Progenitor cell of endocrine pancreas (in vitro differentiated cells): ENCODE results near the gene TMPRSS6. TPM values are rescaled to one million over a fixed set of nuclear protein-coding genes. Genes with fewer than 3 reads are reported as not detected.

Source experiments
- DNase-seq: peaks from one replicate; pipeline ENCODE4 v3.0.0; 2021; ENCODE audit warnings: low spot score; ENCODE audit not compliant: unreplicated experiment
- H3K27ac Mint-ChIP-seq: 2 replicates; pipeline ENCODE4 v1.8.0; 2021; ENCODE audit warnings: mild to moderate bottlenecking, moderate library complexity, mixed read lengths
- H3K27me3 Mint-ChIP-seq: 2 replicates; pipeline ENCODE4 v1.8.0; 2021; ENCODE audit warnings: mixed read lengths
- H3K36me3 Mint-ChIP-seq: 2 replicates; pipeline ENCODE4 v1.8.0; 2022; ENCODE audit warnings: mixed read lengths; ENCODE audit not compliant: insufficient read depth
- H3K4me1 Mint-ChIP-seq: 2 replicates; pipeline ENCODE4 v1.8.0; 2021; ENCODE audit warnings: low read depth, mixed read lengths
- H3K4me3 Mint-ChIP-seq: 2 replicates; pipeline ENCODE4 v1.8.0; 2021; ENCODE audit warnings: low read depth, mild to moderate bottlenecking, moderate library complexity, mixed read lengths
- H3K9me3 Mint-ChIP-seq: 2 replicates; pipeline ENCODE4 v1.8.0; 2021; ENCODE audit warnings: low read depth, mixed read lengths
- total RNA-seq: library from RNA; stranded (reverse); gene quantifications from 2 replicates; pipeline ENCODE4 v1.2.1, GENCODE V29; 2021
- TF ChIP-seq, protein P1 (sequence below): fragments of 200-600 bp; sonication (generic); IDR thresholded peaks from one replicate; pipeline ENCODE4 v1.5.0; 2021; ENCODE audit warnings: antibody characterized with exemption, mild to moderate bottlenecking; ENCODE audit not compliant: unreplicated experiment

Gene TMPRSS6
- total RNA-seq, 1 donor from 2014 or later, result 12.6 TPM

DNA sequence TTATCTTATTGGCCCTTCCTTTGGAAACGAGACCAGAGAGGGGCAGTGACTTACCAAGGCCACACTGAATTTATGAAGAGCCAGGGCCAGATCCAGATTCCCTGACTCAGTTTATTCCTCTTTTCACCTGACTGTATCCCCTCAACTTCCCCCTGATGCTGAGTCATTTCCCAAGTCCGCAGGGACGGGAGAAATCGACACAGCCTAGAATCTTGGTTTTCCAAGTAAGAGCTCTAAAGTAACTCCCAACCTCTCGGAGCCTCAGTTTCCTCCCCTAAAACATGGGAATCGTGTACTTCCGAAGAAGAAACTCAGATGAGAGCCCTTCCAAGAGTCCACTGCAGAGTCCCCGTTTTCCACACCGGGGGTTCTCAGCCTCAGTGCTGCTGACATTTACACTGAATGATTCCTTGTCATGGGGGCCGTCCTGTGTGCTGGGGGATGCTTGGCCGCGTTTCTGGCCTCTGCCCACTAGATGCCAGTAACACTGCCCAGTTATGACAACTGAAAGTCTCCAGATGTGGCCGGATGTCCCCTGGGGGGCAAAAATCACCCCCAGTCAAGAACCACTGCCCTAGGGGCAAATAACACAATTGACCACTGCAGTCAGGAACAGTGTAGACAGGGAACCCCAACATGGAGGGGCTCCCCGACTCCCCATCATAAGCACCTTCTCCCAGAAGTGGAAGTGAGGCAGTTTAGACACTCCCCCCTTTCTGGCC lies 78.8 kb downstream of the TMPRSS6 start:
- Mint-ChIP-seq H3K4me3 (no peak overlapping the region), H3K27ac (peak overlapping the region; percentile 49), H3K4me1 (peaks cover 41% of the 10 kb centered on the region), H3K36me3 (peaks cover 5% of the 10 kb centered on the region), H3K27me3 (no peaks in the 10 kb centered on the region), H3K9me3 (no peaks in the 10 kb centered on the region)
- DNase-seq, result no peak
- TF ChIP-seq, protein P1, sequence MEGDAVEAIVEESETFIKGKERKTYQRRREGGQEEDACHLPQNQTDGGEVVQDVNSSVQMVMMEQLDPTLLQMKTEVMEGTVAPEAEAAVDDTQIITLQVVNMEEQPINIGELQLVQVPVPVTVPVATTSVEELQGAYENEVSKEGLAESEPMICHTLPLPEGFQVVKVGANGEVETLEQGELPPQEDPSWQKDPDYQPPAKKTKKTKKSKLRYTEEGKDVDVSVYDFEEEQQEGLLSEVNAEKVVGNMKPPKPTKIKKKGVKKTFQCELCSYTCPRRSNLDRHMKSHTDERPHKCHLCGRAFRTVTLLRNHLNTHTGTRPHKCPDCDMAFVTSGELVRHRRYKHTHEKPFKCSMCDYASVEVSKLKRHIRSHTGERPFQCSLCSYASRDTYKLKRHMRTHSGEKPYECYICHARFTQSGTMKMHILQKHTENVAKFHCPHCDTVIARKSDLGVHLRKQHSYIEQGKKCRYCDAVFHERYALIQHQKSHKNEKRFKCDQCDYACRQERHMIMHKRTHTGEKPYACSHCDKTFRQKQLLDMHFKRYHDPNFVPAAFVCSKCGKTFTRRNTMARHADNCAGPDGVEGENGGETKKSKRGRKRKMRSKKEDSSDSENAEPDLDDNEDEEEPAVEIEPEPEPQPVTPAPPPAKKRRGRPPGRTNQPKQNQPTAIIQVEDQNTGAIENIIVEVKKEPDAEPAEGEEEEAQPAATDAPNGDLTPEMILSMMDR, result no peak

DNA sequence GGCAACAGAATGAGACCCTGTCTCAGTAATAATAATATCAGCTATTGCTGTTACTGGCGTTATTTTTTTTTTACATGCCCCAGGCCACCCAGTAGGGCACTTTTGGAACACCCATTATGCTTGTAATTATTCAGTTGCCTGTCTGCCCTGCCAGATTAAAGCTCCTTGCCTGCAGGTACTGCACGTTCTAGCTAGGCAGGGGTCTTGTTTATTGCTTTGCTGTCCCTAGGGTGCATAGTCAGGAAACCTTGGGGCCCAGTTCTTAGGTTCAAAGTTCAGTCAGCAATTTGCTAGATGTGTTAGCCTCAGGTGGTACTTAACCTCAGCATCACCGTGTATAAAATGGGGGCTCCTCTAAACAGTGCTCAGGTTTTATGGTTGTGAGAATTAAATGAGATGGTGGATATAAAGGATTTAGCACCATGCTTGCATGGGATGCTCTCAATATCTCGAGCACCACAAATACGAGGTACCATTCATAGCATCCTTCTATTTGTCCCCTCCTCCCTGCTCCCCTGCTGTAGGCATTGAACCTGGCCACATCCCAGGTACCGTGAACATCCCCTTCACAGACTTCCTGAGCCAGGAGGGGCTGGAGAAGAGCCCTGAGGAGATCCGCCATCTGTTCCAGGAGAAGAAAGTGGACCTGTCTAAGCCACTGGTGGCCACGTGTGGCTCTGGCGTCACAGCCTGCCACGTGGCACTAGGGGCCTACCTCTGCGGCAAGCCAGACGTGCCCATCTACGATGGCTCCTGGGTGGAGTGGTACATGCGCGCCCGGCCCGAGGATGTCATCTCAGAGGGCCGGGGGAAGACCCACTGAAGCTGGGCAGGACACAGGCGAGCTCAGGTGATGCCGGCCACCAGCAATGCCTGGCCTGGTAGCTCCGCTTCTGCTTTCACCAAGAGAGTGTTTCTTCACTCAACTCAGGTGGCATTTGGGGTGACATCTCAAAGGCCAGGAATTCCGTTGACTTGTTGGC lies 80.5 kb downstream of the TMPRSS6 start:
- Mint-ChIP-seq H3K36me3 (peaks cover 12% of the 10 kb centered on the region), H3K27me3 (no peaks in the 10 kb centered on the region), H3K27ac (no peak overlapping the region), H3K4me1 (peaks cover 28% of the 10 kb centered on the region), H3K9me3 (no peaks in the 10 kb centered on the region), H3K4me3 (no peak overlapping the region)
- no peak for DNase-seq
- TF ChIP-seq, protein P1, result no peak

DNA sequence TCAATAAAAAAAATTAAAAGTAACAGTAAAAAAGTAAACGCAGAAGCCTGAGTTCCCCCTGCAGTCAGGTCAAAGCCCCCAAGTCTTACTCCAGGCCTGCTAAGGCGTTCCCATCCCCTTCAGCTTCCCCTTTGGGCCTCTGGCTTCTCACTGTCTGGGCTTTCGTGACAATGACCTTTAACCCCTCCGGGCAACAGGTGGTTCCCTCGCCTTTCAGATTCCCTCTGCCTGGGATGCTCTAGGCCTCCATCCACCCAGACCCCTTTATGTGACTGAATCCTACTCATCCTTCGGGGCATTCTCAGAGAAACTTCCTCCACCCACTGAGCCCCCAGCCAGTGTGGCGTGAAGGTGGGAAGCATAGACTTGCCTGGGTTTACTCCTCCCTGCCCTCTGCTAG lies 82.0 kb downstream of the TMPRSS6 start:
- peaks cover 20% of the 10 kb centered on the region for H3K4me1 Mint-ChIP-seq
- no peaks in the 10 kb centered on the region for H3K27me3 Mint-ChIP-seq
- no peaks in the 10 kb centered on the region for H3K9me3 Mint-ChIP-seq
- H3K36me3 Mint-ChIP-seq, result peaks cover 16% of the 10 kb centered on the region
- TF ChIP-seq, protein P1, result no peak
- no peak overlapping the region for H3K4me3 Mint-ChIP-seq
- no peak overlapping the region for H3K27ac Mint-ChIP-seq
- DNase-seq, result no peak

DNA sequence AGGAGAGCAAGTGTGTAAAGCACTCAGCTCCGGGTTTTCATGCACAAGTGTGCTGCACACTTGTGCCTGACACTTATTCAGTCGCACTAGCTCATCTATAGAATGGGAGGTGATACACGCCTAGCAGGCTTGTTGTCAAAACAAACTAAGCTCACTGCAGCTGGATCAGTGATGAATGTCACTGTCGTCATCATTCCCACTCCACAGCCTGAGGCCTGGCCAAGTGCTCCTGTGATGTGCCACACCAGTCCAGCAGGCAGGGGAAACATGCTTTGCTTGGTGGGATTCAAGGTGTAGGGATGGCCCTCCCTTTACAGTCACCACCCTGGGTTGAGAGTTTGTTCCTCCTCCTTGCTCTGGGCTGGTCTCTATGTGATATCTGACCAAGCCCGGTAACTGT lies 83.2 kb downstream of the TMPRSS6 start:
- TF ChIP-seq, protein P1, result no peak
- no peak for DNase-seq
- peaks cover 17% of the 10 kb centered on the region for H3K36me3 Mint-ChIP-seq
- no peak overlapping the region for H3K27ac Mint-ChIP-seq
- H3K4me3 Mint-ChIP-seq, result no peak overlapping the region
- peaks cover 18% of the 10 kb centered on the region for H3K4me1 Mint-ChIP-seq
- H3K27me3 Mint-ChIP-seq, result no peaks in the 10 kb centered on the region
- no peaks in the 10 kb centered on the region for H3K9me3 Mint-ChIP-seq

DNA sequence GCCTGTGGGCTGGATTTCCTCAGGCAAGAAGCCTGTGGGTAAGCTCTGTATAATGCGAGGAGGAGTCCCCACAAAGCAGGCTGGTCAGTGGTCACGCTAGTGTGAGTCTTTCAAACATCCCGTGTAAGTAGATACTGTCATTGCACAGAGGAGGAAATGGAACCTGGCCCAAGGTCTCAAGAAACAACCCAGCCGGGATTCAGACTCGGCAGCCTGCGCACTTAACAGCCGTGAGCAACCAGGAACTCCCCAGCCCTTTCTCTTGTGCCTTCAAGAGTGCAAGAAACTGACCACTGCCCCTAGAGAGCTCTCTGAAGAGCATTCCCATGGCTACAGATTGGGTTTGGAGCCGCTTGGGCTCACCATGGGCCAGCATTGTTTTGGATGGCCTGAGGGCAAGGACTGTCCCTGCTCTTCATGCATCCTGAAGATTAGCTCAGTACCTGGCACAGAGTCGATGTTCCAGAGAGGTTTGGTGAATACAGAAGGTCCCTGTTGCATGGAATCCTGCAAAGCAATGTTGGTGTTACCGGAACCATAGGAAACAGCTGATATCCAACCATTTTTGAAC lies 83.9 kb downstream of the TMPRSS6 start:
- Mint-ChIP-seq H3K36me3 (peaks cover 17% of the 10 kb centered on the region), H3K4me1 (peaks cover 19% of the 10 kb centered on the region), H3K4me3 (no peak overlapping the region), H3K27ac (peak overlapping the region; percentile 76), H3K9me3 (no peaks in the 10 kb centered on the region), H3K27me3 (no peaks in the 10 kb centered on the region)
- no peak for DNase-seq
- TF ChIP-seq, protein P1, result no peak
